Endometrial microvascular endothelial cells (primary cell): ENCODE results near the gene LCE7A. TPM values are rescaled to one million over a fixed set of nuclear protein-coding genes. Genes with fewer than 3 reads are reported as not detected.

Experiments
- in situ Hi-C: cut with HindIII; loops from 2 replicates; pipeline ENCODE4 v1.10.0; 2017; ENCODE audit warnings: low sequenced_read_pairs, low pct_unique_long_range_greater_than_20kb; ENCODE audit errors: inconsistent ontology term
- total RNA-seq: library from RNA; depleted of rRNA; stranded (reverse); fragments of >200 nt; gene quantifications from one replicate; pipeline ENCODE4 v1.2.3, GENCODE V29; 2015; ENCODE audit errors: inconsistent ontology term

LCE7A gene, protein sequence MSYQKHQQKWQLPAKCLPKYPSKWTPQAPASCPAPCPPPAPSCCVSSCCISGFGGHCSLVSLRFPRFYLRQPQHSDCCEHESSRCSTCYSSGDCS
- not detected for total RNA-seq

DNA sequence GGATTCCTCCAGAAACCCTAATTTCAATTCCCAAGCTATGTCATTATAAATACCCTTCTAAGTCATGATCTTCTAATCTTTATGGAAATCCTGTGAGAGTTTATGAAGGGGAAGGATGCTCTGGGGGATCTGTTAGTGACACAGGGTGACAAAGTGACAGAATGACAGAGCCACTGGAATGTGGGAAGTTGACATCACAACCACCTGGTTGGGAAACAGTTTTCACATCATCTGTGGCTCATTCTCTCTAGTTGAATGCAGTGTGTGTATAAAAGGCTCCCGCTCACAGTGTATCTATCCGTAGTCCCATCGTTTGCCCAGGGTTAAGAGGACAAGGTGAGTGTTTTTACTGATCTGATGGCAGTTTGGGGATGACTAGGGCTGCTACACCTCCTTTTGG lies at the start of gene LCE7A:
Gene LCE7A (plus strand): TSS at position 301 of the 400 bp plus-strand sequence. CDS start 702 bp downstream, outside the sequence.
- in situ Hi-C loops, result no loop called here

DNA sequence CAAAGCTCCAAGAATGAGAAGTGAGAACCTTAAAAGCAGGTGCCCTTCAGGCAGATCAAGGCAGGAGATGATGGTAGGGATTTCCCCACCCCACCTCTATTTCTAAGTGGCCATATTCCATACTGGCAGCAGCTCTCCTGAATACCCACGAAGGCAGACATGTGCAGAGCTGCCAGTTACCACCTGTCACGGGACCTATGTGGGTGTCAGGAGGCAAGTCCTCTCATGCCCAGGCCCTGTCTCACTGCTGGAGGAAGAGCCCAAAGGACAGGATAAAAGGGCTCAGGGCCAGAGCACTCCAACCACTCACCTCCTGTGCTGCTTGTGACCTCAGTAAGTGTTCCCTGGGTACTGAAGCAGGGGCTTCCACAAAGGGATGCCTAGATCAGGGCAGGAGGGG lies 48.7 kb upstream of the LCE7A start:
- in situ Hi-C loops, result no loop called here

DNA sequence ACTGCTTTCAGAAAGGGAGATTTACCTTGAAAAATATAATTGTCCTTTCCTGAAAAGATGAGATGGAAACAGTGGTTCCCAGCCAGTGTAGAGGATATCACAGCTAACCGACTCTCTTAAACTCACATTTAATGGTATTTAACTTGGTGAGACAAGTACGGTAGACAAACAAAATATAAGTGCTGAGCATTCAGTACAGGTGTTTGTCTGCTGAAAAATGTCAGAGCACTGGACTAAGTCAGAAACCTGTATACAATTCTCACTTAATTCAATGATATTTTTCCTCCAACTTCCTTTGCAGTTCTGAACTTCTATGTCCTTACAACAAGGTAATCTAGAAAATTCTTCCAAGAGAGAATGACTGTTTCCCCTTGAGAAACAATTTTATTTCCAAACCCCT lies 48.1 kb upstream of the LCE7A start, which contains the start of gene LCE1B:
Gene LCE1B (plus strand): TSS at position 301 of the 400 bp plus-strand sequence. CDS start 476 bp downstream, outside the sequence.
- in situ Hi-C loops, result no loop called here

DNA sequence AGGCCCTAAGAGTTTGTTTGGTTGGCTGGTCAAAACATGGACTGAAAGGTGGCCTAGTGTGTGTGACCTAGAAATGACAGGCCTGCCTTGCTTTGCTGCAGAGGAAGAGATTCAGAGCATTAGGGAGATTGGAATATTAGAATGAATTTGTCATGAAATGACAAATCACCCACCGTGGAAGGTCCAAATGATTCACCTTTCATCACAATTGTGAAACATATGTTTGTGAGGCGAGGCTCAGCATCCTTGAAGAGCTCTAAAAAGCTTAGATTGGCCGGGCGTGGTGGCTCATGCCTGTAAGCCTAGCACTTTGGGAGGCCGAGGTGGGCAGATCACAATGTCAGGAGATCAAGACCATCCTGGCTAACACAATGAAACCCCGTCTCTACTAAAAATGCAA lies 42.5 kb upstream of the LCE7A start:
- in situ Hi-C loops, result no loop called here

DNA sequence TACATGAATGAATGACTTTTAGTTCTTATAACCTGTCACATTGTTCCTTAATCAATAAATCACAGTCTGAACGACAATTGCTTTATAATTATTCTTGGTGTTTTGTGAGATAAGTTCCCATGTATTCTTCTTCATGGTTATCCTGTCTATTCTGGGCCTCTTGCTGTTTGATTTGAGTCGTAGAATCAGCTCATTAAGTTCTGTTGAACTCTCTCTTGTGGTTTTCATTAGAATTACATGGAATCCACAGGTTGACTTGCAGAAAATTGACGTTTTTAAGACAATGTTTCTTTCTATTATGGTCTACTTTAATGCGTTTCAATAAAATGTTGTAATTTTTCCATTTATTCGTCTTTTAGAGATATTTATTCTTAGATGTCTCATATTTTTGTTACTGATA lies 36.5 kb upstream of the LCE7A start:
- in situ Hi-C loops, result no loop called here

DNA sequence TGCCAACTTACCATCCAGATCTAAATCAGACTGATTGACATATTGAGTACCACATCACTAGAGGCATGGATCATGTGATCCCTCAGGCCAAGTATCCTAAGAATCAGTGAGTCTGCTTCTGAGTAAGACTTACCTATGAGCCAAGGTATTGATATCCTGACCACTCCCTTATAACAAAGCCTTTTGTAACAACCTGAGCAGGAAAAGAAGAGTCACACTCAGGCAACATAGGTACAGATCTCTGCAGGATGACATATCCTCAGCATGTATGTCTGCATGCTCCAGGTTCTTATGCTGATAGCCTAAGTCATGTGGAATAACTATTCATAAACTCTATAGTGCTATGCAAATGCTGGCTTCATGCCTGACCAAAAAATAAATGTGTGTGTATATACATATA lies 34.8 kb upstream of the LCE7A start:
- in situ Hi-C loops, result no loop called here

DNA sequence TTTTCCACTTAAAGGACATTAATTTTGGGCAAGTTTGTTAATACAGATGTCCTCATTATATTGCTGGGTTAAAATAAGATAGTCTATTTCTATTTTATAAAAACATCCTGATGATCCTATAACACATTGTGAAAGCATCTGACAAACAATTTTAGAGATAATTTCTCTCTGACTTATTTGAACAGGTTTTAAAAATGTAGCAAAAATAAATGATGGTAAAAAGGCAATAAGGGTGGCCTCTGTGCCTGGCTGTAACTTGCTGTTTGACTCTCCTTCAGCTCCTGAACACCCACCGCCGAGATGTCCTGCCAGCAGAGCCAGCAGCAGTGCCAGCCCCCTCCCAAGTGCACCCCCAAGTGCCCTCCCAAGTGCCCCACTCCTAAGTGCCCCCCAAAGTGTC lies 32.6 kb upstream of the LCE7A start, which contains the start of gene LCE1A:
Gene LCE1A (plus strand): TSS at position 301 of the 400 bp plus-strand sequence. CDS start 0 bp downstream, at position 301.
- in situ Hi-C loops, result no loop called here

DNA sequence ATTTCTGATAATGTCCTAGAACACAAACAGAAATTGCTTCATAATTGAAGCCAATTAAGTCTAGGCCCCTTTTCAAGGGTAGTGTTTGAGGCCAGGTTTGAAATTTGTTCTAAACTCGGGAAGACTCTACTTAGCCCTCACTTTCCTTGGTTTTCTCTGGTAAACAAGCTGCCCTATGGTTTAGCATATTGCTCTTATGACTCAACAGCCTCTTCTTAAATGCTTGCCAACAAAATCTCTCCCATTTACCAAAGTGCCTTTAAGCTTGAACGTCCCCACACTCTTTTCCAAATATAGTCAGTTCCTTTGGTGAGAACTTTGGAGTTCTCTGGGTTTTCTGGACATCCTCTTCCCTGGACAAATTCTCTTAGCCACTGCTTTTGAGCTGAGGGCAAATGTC lies 22.9 kb upstream of the LCE7A start:
- in situ Hi-C loops, result no loop called here

DNA sequence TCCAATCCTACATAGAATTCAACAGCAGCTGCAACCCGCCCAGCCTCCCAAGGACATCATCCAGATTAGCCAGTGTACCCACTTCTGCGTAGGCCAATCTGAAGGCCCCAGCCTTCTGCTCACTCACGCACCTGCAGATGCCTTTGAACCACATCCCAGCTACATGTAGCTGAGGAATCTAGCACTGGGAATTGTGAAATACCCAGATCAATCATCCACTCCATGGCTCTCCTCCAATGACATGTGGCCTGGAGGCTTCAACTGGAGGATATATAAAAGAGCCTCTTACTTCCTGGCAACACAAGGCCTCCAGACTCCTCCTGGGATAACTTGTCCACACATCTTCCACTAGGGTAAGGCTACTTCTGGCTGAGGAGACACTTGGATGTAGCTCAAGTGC lies 17.2 kb upstream of the LCE7A start, which contains the start of gene LCE6A:
Gene LCE6A (plus strand): TSS at position 301 of the 400 bp plus-strand sequence. CDS start 665 bp downstream, outside the sequence.
- in situ Hi-C loops, result no loop called here

DNA sequence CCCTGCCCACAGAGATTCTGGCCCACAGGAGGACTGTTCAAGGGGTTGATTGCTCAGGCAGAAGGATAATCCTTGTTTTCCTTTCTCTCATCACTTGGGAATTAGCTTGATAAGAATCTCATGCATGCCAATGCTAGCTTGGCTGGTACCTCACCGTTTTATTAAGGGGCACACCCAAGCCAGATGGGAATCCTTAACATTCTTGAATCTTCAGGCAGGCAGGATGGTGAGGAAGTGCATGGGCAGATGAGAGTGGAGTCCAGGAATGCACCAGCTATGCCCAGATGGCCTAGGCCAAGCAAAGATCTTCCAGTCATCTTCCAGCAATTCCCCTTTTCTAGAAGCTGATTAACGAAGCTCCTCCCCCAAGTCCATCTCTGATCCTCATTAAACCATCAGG lies 4.1 kb upstream of the LCE7A start:
- in situ Hi-C loops, result no loop called here

DNA sequence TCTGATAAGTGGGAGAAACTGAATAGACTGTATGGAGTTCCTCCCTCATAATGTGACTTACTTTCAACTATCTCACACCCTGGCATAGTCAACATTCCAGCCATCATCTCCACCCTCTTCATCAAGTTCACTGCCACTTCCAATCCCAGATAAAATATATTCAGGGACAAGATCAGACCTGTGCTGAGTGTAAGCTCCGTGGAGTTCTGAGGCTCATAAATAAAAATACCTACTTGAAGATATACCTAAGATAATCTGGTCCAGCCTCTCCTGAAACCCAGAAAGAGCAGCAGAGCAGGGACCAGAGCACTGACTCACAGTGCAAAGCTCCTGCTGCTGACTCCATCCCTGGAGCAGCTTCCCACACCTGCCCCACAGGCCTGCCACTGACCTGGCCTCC lies 1.7 kb upstream of the LCE7A start:
- in situ Hi-C loops, result no loop called here

DNA sequence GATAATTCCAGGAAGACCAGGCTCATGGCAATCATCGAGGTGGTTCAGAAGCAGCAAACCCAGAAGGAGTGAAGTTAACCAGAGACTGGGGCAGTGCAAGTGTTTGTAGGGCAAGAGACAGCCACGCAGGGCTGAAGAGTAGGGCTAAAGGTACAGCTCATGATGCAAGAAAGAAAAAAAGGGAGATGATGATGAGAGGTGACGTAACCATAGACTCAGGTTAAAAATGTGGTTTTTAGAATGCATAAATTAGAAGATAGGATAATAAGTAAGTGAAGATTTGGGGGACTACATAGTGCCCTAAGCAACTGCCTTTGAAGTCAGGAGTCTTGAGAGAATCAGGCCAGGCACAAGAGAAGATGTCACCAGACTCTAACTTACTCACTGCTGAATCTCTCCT lies 333 bp downstream of the LCE7A start:
- in situ Hi-C loops, result no loop called here

DNA sequence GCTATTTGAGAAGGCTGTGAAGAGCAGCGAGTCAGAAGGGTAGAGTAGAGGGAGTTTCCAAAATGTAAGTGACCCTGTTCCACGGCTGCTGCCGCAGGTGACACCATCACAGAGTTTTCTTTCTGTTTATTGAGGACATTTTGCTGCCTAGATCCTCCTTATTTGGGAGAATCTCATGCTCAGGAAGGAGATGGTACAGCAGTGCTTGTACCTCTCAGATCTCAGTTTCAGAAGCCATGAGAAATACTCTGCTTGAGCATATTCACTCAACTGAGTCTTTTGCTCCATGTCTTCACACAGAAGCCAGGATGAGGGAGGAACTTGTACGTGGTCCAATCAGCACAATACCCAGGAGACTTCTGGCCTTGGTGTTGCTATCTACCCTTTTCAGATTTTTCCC lies 1.6 kb downstream of the LCE7A start:
- in situ Hi-C loops, result no loop called here

DNA sequence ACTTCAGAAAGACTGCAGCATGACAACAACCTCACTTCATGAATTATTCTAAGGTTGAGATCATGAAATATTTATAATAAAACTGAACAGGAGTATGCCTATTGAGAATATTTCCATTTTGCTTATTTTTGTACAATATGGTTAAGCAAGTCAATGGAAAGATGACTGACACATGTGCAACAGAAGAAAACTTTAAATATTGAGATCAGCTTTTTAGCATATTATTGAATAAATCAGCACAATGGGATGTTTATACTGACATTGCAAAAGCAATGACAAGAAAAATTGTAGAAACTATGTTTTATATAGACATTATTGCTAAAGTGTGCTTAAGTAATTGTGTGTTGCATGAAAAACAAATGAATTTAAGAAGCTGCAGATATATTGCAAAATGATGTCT lies 4.6 kb downstream of the LCE7A start:
- in situ Hi-C loops, result no loop called here

DNA sequence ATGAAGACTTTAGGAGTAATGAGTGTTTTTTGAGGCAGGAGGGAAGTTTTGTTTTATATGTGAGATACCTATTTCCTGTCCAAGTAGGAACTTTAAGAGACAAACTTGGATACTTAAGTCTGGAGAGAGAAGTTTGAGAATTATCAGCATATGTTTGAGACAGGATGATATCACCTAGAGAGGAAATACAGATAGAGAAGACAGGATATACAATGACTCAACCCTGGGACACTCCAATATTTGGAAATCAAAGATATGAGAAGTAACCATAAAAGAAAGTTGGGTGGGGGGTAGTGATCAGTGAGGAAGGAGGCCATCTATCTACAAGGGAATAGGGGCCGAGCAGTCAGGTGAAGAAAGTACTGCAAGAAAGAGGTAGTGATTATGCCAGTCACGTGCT lies 6.5 kb downstream of the LCE7A start:
- in situ Hi-C loops, result no loop called here

DNA sequence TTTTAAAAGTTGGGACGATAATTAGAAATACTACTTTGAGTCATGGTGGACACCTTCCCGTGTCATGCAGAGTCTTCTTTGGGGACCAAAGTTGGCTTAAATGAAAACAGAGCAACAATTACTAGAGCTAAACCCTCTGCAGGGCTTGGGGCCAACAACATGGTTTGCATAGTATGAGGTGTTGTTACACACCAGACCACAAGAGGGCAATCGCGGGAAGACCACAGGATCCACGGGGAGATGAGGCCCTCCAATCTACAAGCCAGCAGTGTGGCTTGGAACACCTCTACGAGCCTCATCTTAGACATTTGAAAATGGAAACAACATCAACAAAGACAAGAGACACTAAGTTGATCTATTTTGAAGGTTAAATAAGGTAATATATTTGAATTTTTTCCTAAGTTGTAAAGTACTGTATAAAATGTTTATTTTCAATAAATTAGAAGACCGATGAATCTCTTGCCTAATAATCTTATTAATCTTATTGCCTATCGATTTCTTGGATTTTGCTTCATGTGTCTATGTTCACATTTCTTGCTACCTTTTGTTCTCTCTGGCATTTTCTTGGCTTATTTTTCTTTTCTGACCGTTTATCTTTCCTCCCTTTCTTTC lies 10.1 kb downstream of the LCE7A start:
- in situ Hi-C loops, result no loop called here

DNA sequence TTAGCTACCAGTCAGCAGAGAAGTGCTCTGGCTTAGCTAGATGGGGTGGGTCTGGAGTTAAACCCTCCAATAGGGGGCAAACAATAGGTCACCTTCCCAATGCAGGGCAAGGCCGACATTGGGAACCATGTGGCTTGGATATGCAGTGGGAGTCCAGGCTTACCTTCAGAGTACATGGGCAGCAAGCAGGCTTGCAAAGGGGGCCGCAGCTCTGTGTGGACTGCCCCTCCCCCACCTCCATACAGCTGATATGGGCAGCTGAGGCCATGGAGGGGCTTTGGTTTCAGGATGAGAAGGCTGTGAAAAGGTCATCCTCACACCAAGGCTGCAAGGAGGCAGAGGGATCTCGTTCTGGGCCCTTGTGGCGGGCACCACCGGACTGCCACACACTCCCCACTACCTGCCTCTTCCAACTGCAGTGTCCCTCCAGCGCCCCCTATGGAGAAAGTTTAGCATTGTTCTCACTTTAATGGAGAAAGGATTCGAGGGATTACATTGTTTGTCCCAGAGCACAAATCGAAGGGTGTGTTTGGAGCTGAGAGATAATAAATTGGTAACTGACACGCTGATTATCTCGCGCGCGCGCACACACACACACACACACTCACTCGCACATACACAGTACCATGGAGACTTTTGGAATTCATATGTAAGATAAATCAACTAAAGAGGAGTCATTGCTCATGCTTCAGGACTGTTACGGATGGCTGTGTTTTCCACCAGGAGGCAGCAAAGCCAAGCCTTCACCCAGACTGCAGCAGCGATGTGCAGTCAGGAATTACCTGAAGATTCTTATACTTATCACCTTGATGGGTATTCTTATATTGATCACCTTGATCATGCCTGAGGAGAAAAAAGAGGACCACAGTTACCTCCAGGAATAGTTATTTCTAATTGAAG lies 11.3 kb downstream of the LCE7A start:
- in situ Hi-C loops, result no loop called here

DNA sequence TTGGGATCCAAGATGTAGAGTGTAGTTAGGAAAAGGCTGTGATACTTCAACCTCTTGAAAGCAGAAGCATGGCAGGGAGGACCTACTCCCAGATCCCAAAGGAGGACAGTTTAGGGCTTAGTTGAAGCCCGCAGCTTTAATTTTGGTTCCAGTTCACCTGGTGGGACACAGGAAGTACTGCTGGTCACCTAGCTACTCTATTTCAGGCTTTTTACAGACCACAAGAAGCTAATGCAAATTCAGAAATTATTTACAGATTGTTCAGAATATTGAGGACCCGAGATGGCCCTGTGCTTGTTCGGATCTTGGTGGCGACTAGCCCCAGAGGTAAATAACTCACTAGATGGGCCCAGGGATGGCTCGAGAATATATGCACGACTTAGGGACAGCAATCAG lies 11.9 kb downstream of the LCE7A start:
- in situ Hi-C loops, result no loop called here

DNA sequence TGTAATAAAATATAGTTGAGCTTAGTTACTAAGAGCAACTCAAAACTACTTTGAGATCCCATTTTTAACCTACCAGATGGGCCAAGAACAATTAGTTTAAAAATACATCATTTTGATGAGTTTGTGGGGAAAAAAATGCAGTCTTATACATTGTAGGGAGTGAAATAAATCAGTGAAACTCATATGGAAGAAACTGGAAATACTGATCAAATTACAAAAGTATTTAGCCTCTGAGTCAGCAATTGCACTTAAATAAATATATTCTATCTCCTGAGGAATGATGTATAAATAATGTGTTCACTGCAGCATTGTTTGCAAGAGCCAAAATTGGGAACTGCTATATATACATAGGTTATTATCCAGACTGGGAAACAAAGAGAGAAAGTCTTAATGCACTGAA lies 13.7 kb downstream of the LCE7A start:
- in situ Hi-C loops, result no loop called here

DNA sequence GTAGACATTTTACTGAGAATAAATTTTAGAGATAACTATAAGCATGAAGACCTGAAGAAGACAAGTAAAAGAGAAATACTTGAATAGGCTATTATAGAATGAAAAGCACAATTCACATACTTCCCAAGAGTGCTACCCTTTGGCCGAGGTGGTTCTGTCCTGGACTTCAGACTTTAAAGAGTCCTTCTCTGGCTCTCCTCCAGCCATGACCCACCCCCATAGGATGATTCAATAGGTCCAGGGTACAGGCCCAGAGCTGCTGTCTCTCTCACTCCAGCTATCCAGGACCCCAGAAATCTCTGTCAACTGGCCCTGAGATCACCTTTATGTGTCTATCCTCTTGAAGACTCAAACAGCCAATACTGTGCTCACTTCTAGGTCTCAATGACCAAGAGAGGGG lies 17.0 kb downstream of the LCE7A start:
- in situ Hi-C loops, result no loop called here
